Measurements from ENCODE around the gene R3HDM2. TPM values are rescaled to one million over a fixed set of nuclear protein-coding genes. Genes with fewer than 3 reads are reported as not detected.

The R3HDM2 gene
- total RNA-seq, 1 experiment from 2014 or later = 34.7 TPM

GRCh38 chr12:57385586-57385985 is 45.3 kb downstream of the R3HDM2 start:
- no peak overlapping the region for H3K27ac Mint-ChIP-seq
- POLR2A ChIA-PET = interaction anchor here (0.7 kb wide), 1 partner anchor 32 kb away, joined by 4 read pairs; no protein-coding TSS in a partner anchor
- DNase-seq (ENCODE audit: low spot score) (no peak), ATAC-seq (no peak)
- CTCF ChIA-PET = interaction anchor here (1.1 to 2.1 kb wide), 3 partner anchors 45 to 262 kb away, joined by 3 to 9 read pairs (median 3); no protein-coding TSS in a partner anchor
- no peak overlapping the region for H3K4me3 Mint-ChIP-seq
- no peaks in the 10 kb centered on the region for H3K27me3 Mint-ChIP-seq (ENCODE audit: low read depth)
- peaks cover 11% of the 10 kb centered on the region for H3K4me1 Mint-ChIP-seq
- no peaks in the 10 kb centered on the region for H3K9me3 Mint-ChIP-seq
- H3K36me3 Mint-ChIP-seq = peaks cover 9% of the 10 kb centered on the region
- no peak for TF ChIP-seq E2F5 (CRISPR knock-in tag; IDR thresholded peaks at IDR 0.05)
- no peak for TF ChIP-seq CBFB (CRISPR knock-in tag; IDR thresholded peaks at IDR 0.05; ENCODE audit: low read depth)
- no peak for TF ChIP-seq JAZF1 (CRISPR knock-in tag; IDR thresholded peaks at IDR 0.05)
- TF ChIP-seq ZNF138 (CRISPR knock-in tag; conservative IDR thresholded peaks at IDR 0.05) = no peak
- no peak for TF ChIP-seq NFYB (CRISPR knock-in tag; conservative IDR thresholded peaks at IDR 0.05; ENCODE audit: low read depth)
- TF ChIP-seq NR1H2 (CRISPR knock-in tag; IDR thresholded peaks at IDR 0.05) = no peak
- no peak for TF ChIP-seq ETV6 (CRISPR knock-in tag; IDR thresholded peaks at IDR 0.05)
- TF ChIP-seq, protein P1, sequence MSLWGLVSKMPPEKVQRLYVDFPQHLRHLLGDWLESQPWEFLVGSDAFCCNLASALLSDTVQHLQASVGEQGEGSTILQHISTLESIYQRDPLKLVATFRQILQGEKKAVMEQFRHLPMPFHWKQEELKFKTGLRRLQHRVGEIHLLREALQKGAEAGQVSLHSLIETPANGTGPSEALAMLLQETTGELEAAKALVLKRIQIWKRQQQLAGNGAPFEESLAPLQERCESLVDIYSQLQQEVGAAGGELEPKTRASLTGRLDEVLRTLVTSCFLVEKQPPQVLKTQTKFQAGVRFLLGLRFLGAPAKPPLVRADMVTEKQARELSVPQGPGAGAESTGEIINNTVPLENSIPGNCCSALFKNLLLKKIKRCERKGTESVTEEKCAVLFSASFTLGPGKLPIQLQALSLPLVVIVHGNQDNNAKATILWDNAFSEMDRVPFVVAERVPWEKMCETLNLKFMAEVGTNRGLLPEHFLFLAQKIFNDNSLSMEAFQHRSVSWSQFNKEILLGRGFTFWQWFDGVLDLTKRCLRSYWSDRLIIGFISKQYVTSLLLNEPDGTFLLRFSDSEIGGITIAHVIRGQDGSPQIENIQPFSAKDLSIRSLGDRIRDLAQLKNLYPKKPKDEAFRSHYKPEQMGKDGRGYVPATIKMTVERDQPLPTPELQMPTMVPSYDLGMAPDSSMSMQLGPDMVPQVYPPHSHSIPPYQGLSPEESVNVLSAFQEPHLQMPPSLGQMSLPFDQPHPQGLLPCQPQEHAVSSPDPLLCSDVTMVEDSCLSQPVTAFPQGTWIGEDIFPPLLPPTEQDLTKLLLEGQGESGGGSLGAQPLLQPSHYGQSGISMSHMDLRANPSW (CRISPR knock-in tag; conservative IDR thresholded peaks at IDR 0.05; ENCODE audit: low read depth) = no peak
- no peak for TF ChIP-seq ZMAT4 (CRISPR knock-in tag; IDR thresholded peaks at IDR 0.05)
- no peak for TF ChIP-seq NR3C1 (CRISPR knock-in tag; conservative IDR thresholded peaks at IDR 0.05; ENCODE audit: low read depth)
- TF ChIP-seq, protein P2, sequence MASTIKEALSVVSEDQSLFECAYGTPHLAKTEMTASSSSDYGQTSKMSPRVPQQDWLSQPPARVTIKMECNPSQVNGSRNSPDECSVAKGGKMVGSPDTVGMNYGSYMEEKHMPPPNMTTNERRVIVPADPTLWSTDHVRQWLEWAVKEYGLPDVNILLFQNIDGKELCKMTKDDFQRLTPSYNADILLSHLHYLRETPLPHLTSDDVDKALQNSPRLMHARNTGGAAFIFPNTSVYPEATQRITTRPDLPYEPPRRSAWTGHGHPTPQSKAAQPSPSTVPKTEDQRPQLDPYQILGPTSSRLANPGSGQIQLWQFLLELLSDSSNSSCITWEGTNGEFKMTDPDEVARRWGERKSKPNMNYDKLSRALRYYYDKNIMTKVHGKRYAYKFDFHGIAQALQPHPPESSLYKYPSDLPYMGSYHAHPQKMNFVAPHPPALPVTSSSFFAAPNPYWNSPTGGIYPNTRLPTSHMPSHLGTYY (CRISPR knock-in tag; IDR thresholded peaks at IDR 0.05) = no peak

DNA sequence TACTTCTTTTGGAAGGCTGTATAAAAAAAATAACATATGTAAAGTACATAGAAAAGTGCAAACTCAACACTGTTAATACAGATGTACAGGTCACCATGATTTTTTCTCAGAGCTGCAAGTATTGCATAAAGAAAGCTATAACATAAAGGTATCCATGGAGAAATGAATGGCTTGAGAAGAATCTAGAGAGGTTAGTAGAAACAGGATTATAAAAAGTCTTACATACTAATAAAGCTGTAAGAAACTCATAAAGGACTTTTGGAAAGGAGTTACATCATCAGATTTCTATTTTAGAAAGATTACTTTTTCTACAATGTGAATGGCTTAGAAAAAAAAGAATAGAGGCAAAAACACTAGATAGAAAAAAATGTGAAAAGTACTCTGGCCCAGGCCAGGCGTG is 46.4 kb downstream of the R3HDM2 start:
- no peak overlapping the region for H3K4me3 Mint-ChIP-seq
- POLR2A ChIA-PET = no interaction called here
- H3K9me3 Mint-ChIP-seq = no peaks in the 10 kb centered on the region
- H3K4me1 Mint-ChIP-seq = 0 out of 2 replicates have a peak, but pooled peaks cover 2% of the 10 kb centered on the region
- ATAC-seq = no peak
- DNase-seq (ENCODE audit: low spot score) = no peak
- no peaks in the 10 kb centered on the region for H3K27me3 Mint-ChIP-seq (ENCODE audit: low read depth)
- CTCF ChIA-PET = no interaction called here
- H3K27ac Mint-ChIP-seq = no peak overlapping the region
- peaks cover 11% of the 10 kb centered on the region for H3K36me3 Mint-ChIP-seq
- TF ChIP-seq HMGXB4 (CRISPR knock-in tag; IDR thresholded peaks at IDR 0.05) (no peak), ZNF671 (CRISPR knock-in tag; IDR thresholded peaks at IDR 0.05) (no peak), ZNF317 (CRISPR knock-in tag; IDR thresholded peaks at IDR 0.05; ENCODE audit: borderline replicate concordance, low read depth) (no peak), PRDM15 (CRISPR knock-in tag; IDR thresholded peaks at IDR 0.05) (no peak), NR3C1 (CRISPR knock-in tag; conservative IDR thresholded peaks at IDR 0.05; ENCODE audit: low read depth) (no peak), ARID4B (CRISPR knock-in tag; IDR thresholded peaks at IDR 0.05; ENCODE audit: borderline replicate concordance) (no peak)
- TF ChIP-seq, protein P3, sequence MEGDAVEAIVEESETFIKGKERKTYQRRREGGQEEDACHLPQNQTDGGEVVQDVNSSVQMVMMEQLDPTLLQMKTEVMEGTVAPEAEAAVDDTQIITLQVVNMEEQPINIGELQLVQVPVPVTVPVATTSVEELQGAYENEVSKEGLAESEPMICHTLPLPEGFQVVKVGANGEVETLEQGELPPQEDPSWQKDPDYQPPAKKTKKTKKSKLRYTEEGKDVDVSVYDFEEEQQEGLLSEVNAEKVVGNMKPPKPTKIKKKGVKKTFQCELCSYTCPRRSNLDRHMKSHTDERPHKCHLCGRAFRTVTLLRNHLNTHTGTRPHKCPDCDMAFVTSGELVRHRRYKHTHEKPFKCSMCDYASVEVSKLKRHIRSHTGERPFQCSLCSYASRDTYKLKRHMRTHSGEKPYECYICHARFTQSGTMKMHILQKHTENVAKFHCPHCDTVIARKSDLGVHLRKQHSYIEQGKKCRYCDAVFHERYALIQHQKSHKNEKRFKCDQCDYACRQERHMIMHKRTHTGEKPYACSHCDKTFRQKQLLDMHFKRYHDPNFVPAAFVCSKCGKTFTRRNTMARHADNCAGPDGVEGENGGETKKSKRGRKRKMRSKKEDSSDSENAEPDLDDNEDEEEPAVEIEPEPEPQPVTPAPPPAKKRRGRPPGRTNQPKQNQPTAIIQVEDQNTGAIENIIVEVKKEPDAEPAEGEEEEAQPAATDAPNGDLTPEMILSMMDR (IDR thresholded peaks at IDR 0.05) = no peak

Data from WTC11 (cell line).